CD14-positive monocyte (primary cell): ENCODE measurements around the gene SPESP1. TPM values are rescaled to one million over a fixed set of nuclear protein-coding genes. Genes with fewer than 3 reads are reported as not detected.

Experiments
- DNase-seq, 3 donors: peaks; one replicate each; pipeline ENCODE4 v3.0.0-alpha.2; 2011 to 2022
- H2AFZ ChIP-seq: 2 replicates; pipeline ENCODE4 v1.6.0; 2012; ENCODE audit warnings: mild to moderate bottlenecking, low read depth, low read length, inconsistent platforms; ENCODE audit not compliant: insufficient read depth, poor library complexity, severe bottlenecking
- H3K27ac ChIP-seq, 2 donors: 1 replicate in 1 of 2; 2 replicates in 1 of 2; pipeline ENCODE4 v1.5.1; 2012 to 2013; ENCODE audit warnings: low read length in 2 of 2, control low read depth in 1 of 2, inconsistent platforms in 1 of 2, low read depth in 1 of 2, mild to moderate bottlenecking in 1 of 2
- H3K27me3 ChIP-seq, 2 donors: one replicate each; pipeline versions ENCODE4 v1.6.0 to v1.6.1; 2011 to 2013; ENCODE audit warnings: low read length in 2 of 2; ENCODE audit not compliant: control insufficient read depth in 2 of 2, insufficient read depth in 2 of 2
- H3K36me3 ChIP-seq, 2 donors: replicated peaks in 1 of 2; 1 replicate in 1 of 2; 2 replicates in 1 of 2; pipeline versions ENCODE4 v1.5.1 to v1.6.1; 2012 to 2013; ENCODE audit warnings: low read length in 2 of 2, control low read depth in 1 of 2, inconsistent platforms in 1 of 2, mild to moderate bottlenecking in 1 of 2; ENCODE audit not compliant: insufficient read depth in 2 of 2, control insufficient read depth in 1 of 2
- H3K4me1 ChIP-seq, 2 donors: 1 replicate in 1 of 2; 2 replicates in 1 of 2; pipeline versions ENCODE4 v1.5.1 to v1.6.1; 2012 to 2013; ENCODE audit warnings: low read length in 2 of 2, control low read depth in 1 of 2, inconsistent platforms in 1 of 2, mild to moderate bottlenecking in 1 of 2, moderate library complexity in 1 of 2; ENCODE audit not compliant: insufficient read depth in 2 of 2, control insufficient read depth in 1 of 2
- H3K4me2 ChIP-seq: replicated peaks from 2 replicates; pipeline ENCODE3; 2012; ENCODE audit warnings: low read length, moderate library complexity, mild to moderate bottlenecking; ENCODE audit not compliant: poor library complexity, severe bottlenecking; ENCODE audit errors: extremely low read depth
- H3K4me3 ChIP-seq, 3 experiments: fragments of 200-600 bp in 1 of 3; sonication (generic) in 1 of 3; replicated peaks in 1 of 3; 1 replicate in 2 of 3; 2 replicates in 1 of 3; pipeline ENCODE4 v1.5.1; 2011 to 2013; ENCODE audit warnings: low read length in 3 of 3, mild to moderate bottlenecking in 3 of 3, control low read depth in 2 of 3, low read depth in 2 of 3, inconsistent platforms in 1 of 3, moderate library complexity in 1 of 3
- H3K79me2 ChIP-seq: 2 replicates; pipeline ENCODE4 v1.6.0; 2012; ENCODE audit warnings: mild to moderate bottlenecking, control low read depth, inconsistent platforms, low read length, moderate library complexity; ENCODE audit not compliant: insufficient read depth
- H3K9ac ChIP-seq: 2 replicates; pipeline ENCODE4 v1.6.0; 2017; ENCODE audit warnings: low read length, mild to moderate bottlenecking; ENCODE audit not compliant: insufficient read depth, poor library complexity, severe bottlenecking
- H3K9me3 ChIP-seq, 2 donors: replicated peaks in 1 of 2; 1 replicate in 1 of 2; 2 replicates in 1 of 2; pipeline versions ENCODE4 v1.5.1 to v1.6.1; 2012 to 2013; ENCODE audit warnings: low read length in 2 of 2, control low read depth in 1 of 2; ENCODE audit not compliant: control insufficient read depth in 1 of 2, insufficient read depth in 1 of 2
- H4K20me1 ChIP-seq: 2 replicates; pipeline ENCODE4 v1.6.0; 2012; ENCODE audit warnings: mild to moderate bottlenecking, low read length, control low read depth, moderate library complexity; ENCODE audit not compliant: insufficient read depth
- H3K27ac Mint-ChIP-seq, 7 donors: one replicate each; pipeline ENCODE4 v1.8.0; 2020; ENCODE audit warnings: mild to moderate bottlenecking in 7 of 7, mixed read lengths in 7 of 7, moderate library complexity in 6 of 7, inconsistent platforms in 2 of 7
- H3K27me3 Mint-ChIP-seq, 3 donors: one replicate each; pipeline ENCODE4 v1.8.0; 2021 to 2022; ENCODE audit warnings: low read depth in 3 of 3, mild to moderate bottlenecking in 3 of 3, mixed read lengths in 3 of 3, moderate library complexity in 3 of 3, inconsistent platforms in 1 of 3
- H3K36me3 Mint-ChIP-seq, 2 donors: one replicate each; pipeline ENCODE4 v1.8.0; 2020; ENCODE audit warnings: mixed read lengths in 2 of 2, inconsistent platforms in 1 of 2, mild to moderate bottlenecking in 1 of 2
- H3K4me1 Mint-ChIP-seq: one replicate; pipeline ENCODE4 v1.8.0; 2020; ENCODE audit warnings: mild to moderate bottlenecking, mixed read lengths
- H3K4me3 Mint-ChIP-seq, 2 donors: one replicate each; pipeline ENCODE4 v1.8.0; 2020; ENCODE audit warnings: mild to moderate bottlenecking in 2 of 2, mixed read lengths in 2 of 2, moderate library complexity in 1 of 2
- H3K9me3 Mint-ChIP-seq, 7 donors: one replicate each; pipeline ENCODE4 v1.8.0; 2020 to 2022; ENCODE audit warnings: mixed read lengths in 7 of 7, mild to moderate bottlenecking in 6 of 7, moderate library complexity in 6 of 7, inconsistent platforms in 2 of 7
- CTCF ChIP-seq: fragments of 200-600 bp; IDR thresholded peaks from one replicate; pipeline ENCODE4 v1.8.0; 2022; ENCODE audit warnings: antibody characterized with exemption, mild to moderate bottlenecking
- WGBS: methylation state at CpG from one replicate; pipeline ENCODE4 v1.1.5; 2013; ENCODE audit warnings: missing lambda C conversion rate; ENCODE audit not compliant: insufficient coverage; 5-methylcytosine and 5-hydroxymethylcytosine counted together
- intact Hi-C, 2 donors: fragments of 100-400 bp; cut with micrococcal nuclease; formaldehyde crosslinking; loops; one replicate each; pipeline versions ENCODE4 v1.15.0 to v1.15.1; 2023
- polyA plus RNA-seq, 3 donors: library from polyadenylated mRNA; depleted of rRNA in 1 of 3; unstranded in 2 of 3; stranded (reverse) in 1 of 3; fragments of 300-500 nt in 2 of 3; fragments of >200 nt in 1 of 3; fragmentation: Illumina TruSeq in 2 of 3; gene quantifications; 1 replicate in 2 of 3; 2 replicates in 1 of 3; pipeline ENCODE4 v1.2.3, GENCODE V29; 2012 to 2021

The SPESP1 gene
- polyA plus RNA-seq, 3 donors = 0.17 to 0.86 (median 0.47) TPM

GRCh38 chr15:68939501-68939900, 9.2 kb downstream of the SPESP1 start:
- Histone ChIP-seq H3K9ac (no peak overlapping the region), H3K4me3 (no peak overlapping the region), H3K36me3 (no peaks in the 10 kb centered on the region), H2AFZ (no peak overlapping the region), H3K4me2 (no peak overlapping the region), H4K20me1 (no peaks in the 10 kb centered on the region), H3K27me3 (no peaks in the 10 kb centered on the region), H3K27ac (no peak overlapping the region), H3K79me2 (no peaks in the 10 kb centered on the region), H3K9me3 (no peaks in the 10 kb centered on the region), H3K4me1 (no peaks in the 10 kb centered on the region)
- Mint-ChIP-seq H3K4me1 (no peaks in the 10 kb centered on the region), H3K36me3 (no peaks in the 10 kb centered on the region), H3K4me3 (no peak overlapping the region), H3K27ac (no peak overlapping the region), H3K27me3 (peaks cover 0 to 8% (median 5%) of the 10 kb centered on the region in 3 donors), H3K9me3 (peaks cover 0 to 4% (median 2%) of the 10 kb centered on the region in 7 donors)
- DNase-seq = no peak
- TF ChIP-seq CTCF = no peak
- 100% methylated on average over 1 of the region's 1 CpG for WGBS
- intact Hi-C loops = no loop called here

- H3K4me3 Mint-ChIP-seq = no peak overlapping the region
- no peaks in the 10 kb centered on the region for H3K4me1 Mint-ChIP-seq
- H3K27ac ChIP-seq = no peak overlapping the region
- H3K9me3 ChIP-seq = no peaks in the 10 kb centered on the region
- no peaks in the 10 kb centered on the region for H3K4me1 ChIP-seq
- no peak for DNase-seq
- no peak overlapping the region for H3K4me3 ChIP-seq
- WGBS = 93% methylated on average over 4 of the region's 4 CpGs
- no peaks in the 10 kb centered on the region for H3K36me3 ChIP-seq
- H3K4me2 ChIP-seq = no peak overlapping the region
- intact Hi-C loops = no loop called here
- no peak overlapping the region for H2AFZ ChIP-seq
- no peaks in the 10 kb centered on the region for H4K20me1 ChIP-seq
- peaks cover 0 to 14% (median 4%) of the 10 kb centered on the region in 3 donors for H3K27me3 Mint-ChIP-seq
- no peak for TF ChIP-seq CTCF
- peak overlapping the region in 1 of 7 donors; percentile 33 for H3K27ac Mint-ChIP-seq
- no peaks in the 10 kb centered on the region for H3K27me3 ChIP-seq
- no peaks in the 10 kb centered on the region for H3K79me2 ChIP-seq
- H3K9ac ChIP-seq = no peak overlapping the region
- H3K36me3 Mint-ChIP-seq = no peaks in the 10 kb centered on the region
- peaks cover 0 to 8% (median 3%) of the 10 kb centered on the region in 7 donors for H3K9me3 Mint-ChIP-seq
These were observed 21.5 kb downstream of the SPESP1 start for GRCh38 chr15:68951813-68952212.
